ENCODE data around the gene RAX. TPM values are rescaled to one million over a fixed set of nuclear protein-coding genes. Genes with fewer than 3 reads are reported as not detected.

Gene RAX
- total and polyA plus RNA-seq, 2 of the 4 experiments (the other 2 are of a cell fraction): not detected

DNA sequence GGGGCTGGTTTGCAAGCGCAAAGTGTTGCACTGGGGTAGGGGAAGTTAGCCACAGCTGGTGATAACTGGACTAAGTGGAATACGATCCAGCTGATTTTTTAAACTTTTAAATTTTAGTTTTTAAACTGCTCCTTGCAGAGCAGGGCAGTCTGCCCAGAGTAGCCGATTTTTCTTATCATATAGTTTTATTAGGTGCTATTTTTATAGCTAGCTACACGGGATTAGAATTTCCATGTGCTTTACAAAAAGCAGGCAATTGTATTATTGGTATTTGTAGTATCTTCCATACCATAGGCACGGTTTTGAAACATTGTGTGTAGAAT is 35.6 kb upstream of the RAX start:
- H4K5ac ChIP-seq (ENCODE audit: low read depth, low read length): no peak overlapping the region
- no peaks in the 10 kb centered on the region for H4K20me1 ChIP-seq (ENCODE audit: insufficient read depth, low read length)
- no peak overlapping the region for H3K4ac ChIP-seq (ENCODE audit: low read depth, low read length)
- no peak overlapping the region for H2BK15ac ChIP-seq (ENCODE audit: low read depth, low read length)
- H3K4me3 ChIP-seq (ENCODE audit: insufficient read depth, low read depth, low read length): peak overlapping the region; percentile 39
- no peak overlapping the region for H3K27ac ChIP-seq (ENCODE audit: insufficient read depth, low read length)
- H2BK5ac ChIP-seq (ENCODE audit: low read depth, low read length, poor library complexity, severe bottlenecking): no peak overlapping the region
- ChIA-PET CTCF (interaction anchor here (1.1 to 2.3 kb wide), 4 partner anchors 11 to 94 kb away, joined by 3 to 51 read pairs (median 6); no protein-coding TSS in a partner anchor), POLR2A (ENCODE audit: unreplicated experiment) (no interaction called here)
- BruUV-seq (replicated peaks): no TSS peak
- no peak overlapping the region for H4K8ac ChIP-seq (ENCODE audit: low read depth in 2 of 2, low read length in 2 of 2)
- H2BK120ac ChIP-seq (ENCODE audit: low read depth, low read length): no peak overlapping the region
- ATAC-seq (ENCODE audit: low read depth): peak; percentile 40
- in situ Hi-C loops (cut with MboI; ENCODE audit: low sequenced_read_pairs) (loop anchor here (5.0 kb wide), 1 partner anchor 88 kb away; no protein-coding TSS in a partner anchor), dilution Hi-C loops (cut with HindIII; ENCODE audit: low sequenced_read_pairs, unreplicated experiment) (no loop called here), intact Hi-C loops (cut with micrococcal nuclease) (loop anchor here (1.0 to 2.0 kb wide), 3 partner anchors 60 to 514 kb away; no protein-coding TSS in a partner anchor)
- H3K56ac ChIP-seq (ENCODE audit: extremely low read depth, insufficient read depth, low read length): no peak overlapping the region
- peak overlapping the region; percentile 83 for H2AFZ ChIP-seq (replicated peaks; ENCODE audit: low read length, poor library complexity)
- no peaks in the 10 kb centered on the region for H3K9me3 ChIP-seq (ENCODE audit: control insufficient read depth, insufficient read depth, low read length)
- TF ChIP-seq RFX5 (IDR thresholded peaks at IDR 0.05; ENCODE audit: low read depth, low read length) (no peak), FOS (IDR thresholded peaks at IDR 0.05; ENCODE audit: low read depth, low read length) (no peak), POLR2A (IDR thresholded peaks at IDR 0.05; ENCODE audit: low read depth, low read length) (no peak), SMC3 (IDR thresholded peaks at IDR 0.05; ENCODE audit: low read depth, low read length) (no peak), RCOR1 (IDR thresholded peaks at IDR 0.05; ENCODE audit: insufficient replicate concordance, low read length) (no peak)
- no peaks in the 10 kb centered on the region for H3K79me1 ChIP-seq (ENCODE audit: low read depth in 1 of 2, low read length in 2 of 2)
- no peak overlapping the region for H2AK5ac ChIP-seq (ENCODE audit: low read depth, low read length)
- no peak overlapping the region for H2AK9ac ChIP-seq (replicated peaks; ENCODE audit: low read depth, low read length, poor library complexity)
- no peak overlapping the region for H3K23ac ChIP-seq (ENCODE audit: low read depth, low read length)
- H3K18ac ChIP-seq (ENCODE audit: low read depth, low read length): no peak overlapping the region
- WGBS, 2 experiments (ENCODE audit: extremely low coverage in 2 of 2, insufficient read length in 1 of 2): 17% methylated on average over 1 of the region's 5 CpGs; no CpG with 5 or more reads in 1 of the 2 experiments
- peak overlapping the region; percentile 97 for H3K4me2 ChIP-seq (ENCODE audit: low read depth, low read length)
- no peak overlapping the region for H3K9ac ChIP-seq (ENCODE audit: low read depth, low read length)
- peaks cover 60% of the 10 kb centered on the region for H3K27me3 ChIP-seq (ENCODE audit: control insufficient read depth, insufficient read depth, low read length)
- no peaks in the 10 kb centered on the region for H3K9me1 ChIP-seq (ENCODE audit: insufficient read depth, low read length)
- H4K91ac ChIP-seq (ENCODE audit: insufficient read depth, low read depth, low read length): no peak overlapping the region
- H3K36me3 ChIP-seq (ENCODE audit: control insufficient read depth, insufficient read depth, low read length): no peaks in the 10 kb centered on the region
- no peak for DNase-seq
- H3K4me1 ChIP-seq (ENCODE audit: control insufficient read depth, insufficient read depth, low read length): peaks cover 2% of the 10 kb centered on the region; the same call in 1 of the 2 replicates
- no peak overlapping the region for H2BK20ac ChIP-seq (ENCODE audit: low read depth, low read length)
- H3K14ac ChIP-seq (replicated peaks; ENCODE audit: low read depth, low read length): no peak overlapping the region

Measured in IMR-90 (cell line).